GM19099 (cell line): ENCODE results near the gene KRTAP10-3.

ENCODE experiments used
- POLR2A ChIP-seq: IDR thresholded peaks from 3 replicates; pipeline ENCODE4 v1.6.1; 2011; ENCODE audit warnings: low read depth; ENCODE audit not compliant: insufficient read length; ENCODE audit errors: extremely low read depth

Gene KRTAP10-3

DNA sequence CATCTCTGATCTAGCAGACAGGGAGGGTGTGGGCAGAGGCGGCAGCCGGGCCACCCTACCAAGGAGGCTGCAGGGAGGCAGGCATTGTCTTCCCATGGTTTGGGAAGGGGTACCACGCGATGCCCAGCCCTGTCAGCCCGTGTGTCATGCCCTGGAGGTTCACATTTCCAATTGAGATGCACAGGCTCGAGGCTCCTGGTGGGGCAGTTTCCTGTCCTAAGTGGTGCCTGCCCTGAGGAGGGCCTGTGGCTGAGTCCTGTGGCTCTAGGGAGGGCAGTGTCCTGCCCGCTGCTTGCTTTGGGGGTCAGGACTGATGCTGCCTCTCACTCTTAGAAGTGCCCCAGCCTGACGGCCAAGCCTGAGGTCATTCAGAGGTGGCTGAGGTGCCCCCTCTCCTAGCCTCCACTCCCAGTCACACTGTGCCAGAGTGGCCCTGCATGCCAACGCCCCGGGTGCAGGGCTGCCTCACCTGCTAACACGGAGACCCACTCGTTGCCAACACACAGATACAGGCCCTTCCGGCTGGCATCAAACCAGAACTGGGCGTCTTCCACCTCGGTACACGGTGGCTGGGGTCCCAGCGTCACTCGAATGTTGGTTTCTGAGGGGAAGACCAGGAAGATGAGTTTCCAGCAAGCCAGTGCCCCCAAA is 30.5 kb downstream of the KRTAP10-3 start:
- no peak for TF ChIP-seq POLR2A

DNA sequence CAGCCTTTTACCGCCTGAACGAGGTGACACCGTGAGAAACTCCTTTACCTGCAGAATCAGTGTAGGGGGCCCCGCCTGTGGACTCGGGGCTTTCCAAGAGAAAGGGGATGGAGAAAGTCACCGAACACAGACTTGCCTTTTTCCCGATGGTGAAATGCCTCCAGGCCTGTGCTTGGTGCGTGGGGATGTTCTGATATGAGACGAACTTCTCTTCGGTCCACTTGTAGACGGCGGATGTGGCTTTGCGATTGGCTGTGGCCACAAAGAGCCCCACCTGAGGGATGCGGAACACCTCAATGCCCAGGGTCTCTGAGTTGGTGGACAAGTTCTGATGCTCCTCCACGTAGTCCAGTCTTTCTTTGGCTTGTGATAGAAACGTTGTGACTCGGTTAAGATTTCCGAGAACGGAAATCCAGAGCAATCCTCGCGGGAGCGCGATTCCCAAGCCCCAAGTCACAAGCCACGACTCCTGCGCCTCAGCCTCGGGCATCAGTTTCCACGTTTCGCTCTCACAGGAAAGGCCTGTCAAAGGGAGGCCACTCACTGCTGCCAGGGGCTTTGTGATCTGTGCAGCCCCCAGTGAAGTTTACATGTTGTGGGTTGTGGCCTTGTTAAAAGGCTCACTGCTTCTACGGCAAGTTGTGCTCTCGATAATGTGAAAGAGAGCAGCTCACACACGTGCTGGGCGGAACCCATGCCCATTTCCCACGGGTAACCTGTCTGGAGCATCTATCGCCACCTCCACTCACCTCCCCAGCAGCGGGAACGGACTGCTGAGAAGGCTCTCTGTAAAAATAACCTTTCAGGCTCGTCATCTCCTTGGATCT is 31.2 kb downstream of the KRTAP10-3 start:
- no peak for TF ChIP-seq POLR2A

DNA sequence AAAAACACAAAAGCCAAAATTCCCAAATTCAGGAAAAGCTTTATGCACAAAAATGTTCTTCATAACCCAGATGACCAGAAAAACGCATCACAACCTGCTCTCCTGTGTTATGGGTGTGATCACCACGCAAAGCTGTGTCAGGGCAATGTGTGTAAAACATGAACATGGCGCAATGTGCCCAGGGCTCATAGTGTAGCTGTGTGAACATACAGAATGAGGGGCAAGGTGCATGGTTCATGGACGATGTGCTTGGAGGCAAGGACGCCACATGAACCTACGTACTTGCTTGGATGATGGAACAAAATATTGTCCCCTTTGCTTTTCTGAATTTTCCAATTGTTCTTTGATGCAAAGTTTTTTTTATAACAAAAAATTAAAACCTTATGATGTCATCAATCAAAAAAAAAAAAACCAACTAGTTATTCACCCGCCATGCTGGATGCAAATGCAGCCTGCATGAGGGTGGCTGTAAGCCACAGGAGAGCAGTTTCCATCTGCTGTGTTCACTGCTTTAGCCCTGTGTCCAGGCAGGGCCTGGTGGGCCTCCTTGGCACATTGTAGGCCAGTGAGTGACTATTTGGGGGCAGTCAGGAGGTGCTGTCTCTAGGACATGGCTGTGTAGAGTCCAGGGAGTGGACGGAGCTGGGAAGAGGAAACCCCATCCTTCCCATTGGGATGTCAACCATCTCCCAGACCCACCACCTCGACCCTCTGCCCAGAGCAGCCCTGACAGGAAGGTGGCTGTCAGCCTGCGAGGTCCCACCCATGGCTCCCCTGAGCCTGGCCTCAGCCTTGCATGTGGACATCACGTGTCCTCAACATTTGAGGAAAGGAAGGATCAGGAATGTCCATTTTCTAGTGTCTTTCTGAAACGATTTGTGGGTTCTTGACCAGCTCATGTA is 32.2 kb downstream of the KRTAP10-3 start:
- TF ChIP-seq POLR2A = no peak

DNA sequence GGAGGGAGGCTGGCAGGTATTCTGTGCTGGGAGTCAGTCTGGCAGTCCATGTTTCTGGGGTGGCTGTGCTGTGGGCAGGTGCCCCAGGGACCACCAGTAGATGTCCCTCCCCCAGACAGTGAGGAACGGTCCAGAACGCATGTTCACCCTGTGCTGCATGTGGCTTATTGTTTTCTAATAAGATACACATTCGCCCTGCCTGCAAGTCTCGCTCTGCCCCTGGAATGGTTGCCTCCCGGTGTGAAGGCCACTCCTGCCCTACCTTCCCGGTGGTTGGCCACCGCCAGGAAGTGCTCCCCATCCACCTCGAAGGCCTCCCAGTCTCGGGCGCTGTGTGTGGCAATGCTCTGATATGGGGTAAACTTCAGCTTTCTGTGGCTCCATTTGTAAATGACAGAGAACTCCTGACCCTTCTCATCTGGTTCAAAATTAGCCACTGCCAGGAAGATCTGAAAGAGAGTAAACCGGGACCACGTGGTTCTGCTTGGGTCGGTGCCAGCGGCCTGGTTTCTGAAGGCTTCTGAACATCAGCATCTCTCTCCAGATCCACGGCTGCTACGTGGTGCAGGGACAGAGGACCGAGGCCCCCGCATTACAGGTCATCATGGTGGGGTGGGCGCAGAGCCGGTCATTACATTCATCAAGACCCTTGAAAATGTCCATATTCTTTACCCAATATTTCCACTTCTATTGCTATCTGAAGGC is 33.1 kb downstream of the KRTAP10-3 start:
- TF ChIP-seq POLR2A = no peak

DNA sequence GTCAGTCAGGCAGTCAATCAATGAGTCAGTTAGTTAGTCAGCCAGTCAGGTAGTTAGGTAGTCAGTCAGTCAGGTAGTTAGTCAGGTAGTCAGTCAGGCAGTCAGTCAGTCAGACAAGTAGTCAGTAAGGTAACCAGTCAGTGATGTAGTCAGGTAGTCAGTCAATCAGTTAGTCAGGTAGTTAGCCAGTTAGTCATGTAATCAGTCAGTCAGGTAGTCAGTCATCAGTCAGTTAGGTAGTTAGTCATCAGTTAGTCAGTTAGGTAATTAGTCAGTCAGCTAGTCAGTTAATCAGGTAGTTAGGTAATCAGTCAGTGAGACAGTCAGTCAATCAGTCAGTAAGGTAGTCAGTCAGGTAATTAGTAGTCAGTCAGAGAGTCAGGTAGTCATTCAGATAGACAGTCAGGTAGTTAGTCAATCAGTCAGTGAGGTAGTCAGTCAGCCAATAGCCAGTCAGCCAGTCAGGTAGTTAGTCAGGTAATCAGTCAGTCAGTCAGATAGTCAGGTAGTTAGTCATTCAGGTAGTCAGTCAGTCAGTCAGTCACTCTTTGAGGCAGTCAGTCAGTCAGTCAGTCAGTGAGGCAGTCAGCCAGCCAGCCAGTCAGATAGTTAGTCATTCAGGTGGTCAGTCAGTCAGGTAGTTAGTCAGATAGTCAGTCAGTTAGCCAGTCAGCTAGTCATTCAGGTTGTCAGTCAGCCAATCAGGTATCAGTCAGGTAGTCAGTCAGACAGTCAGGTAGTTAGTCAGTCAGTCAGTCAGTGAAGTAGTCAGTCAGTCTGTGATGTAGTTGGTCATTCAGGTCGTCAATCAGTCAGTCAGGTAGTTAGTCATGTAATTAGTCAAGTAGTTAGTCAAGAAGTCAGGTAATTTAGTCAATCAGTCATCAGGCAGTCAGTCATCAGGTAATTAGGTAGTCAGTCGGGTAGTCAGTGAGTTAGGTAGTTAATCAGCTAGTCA is 33.9 kb downstream of the KRTAP10-3 start:
- TF ChIP-seq POLR2A = no peak

DNA sequence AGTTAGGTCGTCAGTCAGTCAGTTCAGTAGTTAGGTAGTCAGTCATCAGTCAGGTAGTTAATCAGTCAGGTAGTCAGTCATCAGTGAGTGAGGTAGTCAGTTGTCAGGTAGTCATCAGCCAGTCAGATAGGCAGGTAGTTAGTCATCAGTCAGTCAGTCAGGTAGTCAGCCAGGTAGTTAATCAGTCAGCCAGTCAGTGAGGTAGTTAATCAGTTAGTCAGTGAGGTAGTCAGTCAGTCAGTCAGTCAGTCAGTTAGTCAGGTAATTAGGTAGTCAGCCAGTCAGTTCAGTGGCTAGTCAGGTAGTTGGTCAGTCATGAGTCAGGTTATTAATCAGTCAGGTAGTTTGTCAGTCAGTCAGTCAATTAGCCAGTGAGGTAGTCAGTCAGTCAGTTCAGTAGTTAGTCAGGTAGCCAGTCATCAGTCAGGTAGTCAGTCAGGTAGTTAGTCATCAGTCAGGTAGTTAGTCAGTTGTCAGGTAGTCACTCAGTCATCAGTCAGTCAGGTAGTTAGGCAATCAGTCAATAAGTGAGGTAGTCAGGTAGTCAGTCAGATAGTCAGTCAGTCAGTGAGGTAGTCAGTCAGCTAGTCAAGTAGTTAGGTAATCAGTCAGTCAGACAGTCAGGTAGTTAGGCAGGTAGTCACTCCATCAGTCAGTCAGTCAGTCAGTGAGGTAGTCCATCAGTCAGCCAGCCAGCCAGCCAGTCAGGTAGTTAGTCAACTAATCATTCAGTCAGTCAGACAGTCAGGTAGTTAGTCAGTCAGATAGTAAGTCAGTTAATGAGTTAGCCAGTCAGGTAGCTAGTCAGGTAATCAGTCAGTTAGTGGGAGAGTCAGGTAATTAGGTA is 34.8 kb downstream of the KRTAP10-3 start:
- no peak for TF ChIP-seq POLR2A

DNA sequence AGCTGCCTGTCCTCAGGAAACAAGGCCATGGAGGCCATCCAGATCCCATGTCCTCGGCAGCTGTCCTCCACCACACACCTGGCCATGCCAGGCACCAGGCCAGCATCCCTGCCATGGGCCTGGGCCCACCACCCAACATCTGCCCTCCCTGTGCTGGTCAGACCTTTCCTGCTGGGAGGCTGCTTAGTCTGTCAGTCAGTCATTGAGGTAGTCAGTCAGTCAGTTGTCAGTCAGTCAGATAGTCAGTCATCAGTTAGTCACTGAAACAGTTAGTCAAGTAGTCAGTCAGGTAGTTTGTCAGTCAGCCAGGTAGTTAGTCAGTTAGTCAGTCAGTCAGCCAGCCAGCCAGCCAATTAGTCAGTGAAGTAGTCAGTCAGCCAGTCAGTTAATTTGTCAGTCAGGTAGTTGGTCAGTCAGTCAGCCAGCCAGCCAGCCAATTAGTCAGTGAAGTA is 35.8 kb downstream of the KRTAP10-3 start:
- no peak for TF ChIP-seq POLR2A

DNA sequence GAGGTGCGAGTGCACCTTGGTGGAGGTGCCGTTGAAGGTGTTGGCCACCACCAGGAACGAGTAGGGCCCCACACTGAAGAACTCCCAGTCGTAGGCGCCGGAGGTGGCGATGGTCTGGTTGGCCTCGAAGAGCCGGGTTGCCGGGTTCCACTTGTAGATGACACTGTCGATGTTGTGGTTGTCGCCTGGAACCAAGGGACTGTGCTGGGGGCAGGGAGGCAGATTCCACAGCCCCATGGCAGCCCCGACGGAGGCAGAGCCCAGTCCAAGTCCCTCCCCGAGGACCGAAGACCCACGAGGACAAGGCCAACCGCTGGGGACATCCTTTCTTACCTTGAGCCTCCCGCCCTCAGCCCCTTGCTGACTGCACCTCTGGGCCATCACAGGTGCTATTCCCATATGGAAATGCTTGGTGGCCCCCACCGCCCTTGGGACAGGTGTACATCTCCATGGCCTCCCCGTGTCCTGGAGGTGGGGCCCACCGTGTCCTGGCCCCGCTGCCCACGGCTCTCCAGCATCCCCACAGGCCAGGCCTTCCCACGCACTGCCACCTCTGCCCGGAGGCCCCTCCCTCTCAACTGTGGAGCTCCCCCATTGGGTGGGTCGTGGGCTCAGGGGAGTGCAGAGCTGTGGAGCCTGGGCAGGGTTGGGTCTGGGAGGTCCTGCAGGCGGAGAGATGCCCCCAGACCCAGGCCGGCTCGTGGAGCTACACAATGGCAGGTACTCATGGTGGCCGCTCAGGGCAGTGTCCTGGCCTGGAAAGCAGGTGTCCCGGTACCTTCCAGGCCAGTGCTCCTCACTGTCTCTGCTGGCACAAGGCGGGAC is 36.5 kb downstream of the KRTAP10-3 start:
- TF ChIP-seq POLR2A = no peak

DNA sequence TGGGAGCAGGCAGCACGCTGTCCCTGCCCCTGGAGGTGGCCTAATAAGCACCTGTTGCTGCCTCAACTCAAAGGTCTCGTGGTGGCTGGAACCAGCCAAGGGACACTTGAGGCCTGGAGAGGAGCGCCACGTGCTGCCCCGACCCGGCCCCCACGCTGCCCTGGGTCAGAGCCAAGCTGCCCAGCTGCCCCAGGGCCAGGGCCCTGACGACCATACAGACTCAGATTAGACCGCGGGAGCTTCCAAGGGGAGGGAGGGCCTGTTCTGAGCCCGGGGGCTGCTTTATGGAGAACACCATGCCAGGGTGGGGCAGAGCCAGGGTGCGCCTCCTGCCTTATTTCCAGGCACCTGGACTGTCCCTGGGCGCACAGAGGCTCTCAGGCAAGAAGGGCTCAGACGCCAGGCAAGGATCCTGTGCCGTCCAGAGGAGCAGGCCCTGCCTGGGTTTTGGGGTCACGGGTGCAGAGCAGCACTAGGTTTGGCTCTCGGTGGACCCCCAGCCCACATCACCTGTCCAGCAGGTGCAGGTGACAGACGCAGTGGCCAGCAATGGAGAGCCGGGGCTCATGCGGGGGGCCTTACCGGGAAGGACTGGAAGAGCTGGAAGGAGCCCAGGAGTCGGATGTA is 37.2 kb downstream of the KRTAP10-3 start:
- no peak for TF ChIP-seq POLR2A

DNA sequence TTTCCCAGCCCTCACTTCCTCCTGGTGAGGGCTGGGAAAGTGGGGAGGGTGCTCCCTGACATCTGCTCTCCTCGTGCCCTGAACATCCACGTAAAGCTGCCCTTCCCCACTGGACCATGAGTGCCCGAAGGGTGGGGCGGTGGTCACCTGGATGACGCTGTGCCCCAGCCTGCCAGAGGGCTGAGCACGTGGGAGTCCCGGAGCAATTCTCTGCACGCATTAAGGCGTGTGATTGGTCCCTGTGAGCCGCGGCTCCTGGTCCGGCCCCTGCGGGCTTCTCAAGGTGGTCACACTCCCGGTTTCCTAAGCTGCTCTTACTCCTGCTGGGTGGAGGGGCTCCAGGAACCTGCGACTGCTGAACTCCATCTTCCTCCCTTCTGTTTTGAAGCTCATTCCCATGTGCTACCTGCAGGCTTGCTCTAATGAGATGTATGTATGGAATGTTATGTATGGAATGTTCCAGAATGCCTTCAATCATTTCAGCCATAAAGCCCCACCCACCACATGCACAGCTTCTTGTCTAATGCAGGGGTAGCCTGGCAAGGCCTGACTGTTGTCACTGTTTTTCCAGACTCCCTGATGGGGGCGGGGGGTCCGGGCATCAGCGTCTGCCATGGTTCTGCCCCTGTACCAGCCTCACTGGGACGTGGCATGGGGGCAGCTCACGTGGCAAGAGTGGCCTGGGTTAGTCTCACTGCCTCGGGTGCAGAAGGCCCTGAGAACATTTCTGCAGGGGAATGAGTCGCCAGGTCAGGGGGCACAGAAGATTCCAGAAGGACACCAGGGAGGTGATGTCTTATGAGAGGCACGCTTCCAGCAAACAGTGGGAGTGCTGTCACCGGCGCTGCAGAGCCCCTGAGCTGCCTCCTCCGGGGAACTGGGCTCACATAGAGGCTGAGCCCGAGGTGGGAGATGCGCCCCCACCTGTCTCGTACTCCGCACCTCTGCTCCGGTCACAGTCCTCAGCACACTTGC is 38.0 kb downstream of the KRTAP10-3 start:
- no peak for TF ChIP-seq POLR2A
